Retina (tissue), 1 donor: ENCODE results near the gene ACADL.
"Not testable (repeated sequence)": the region's sequence is repeated elsewhere in the genome, so short reads cannot be mapped to it uniquely, and the experiment has no call there.

Source experiments
- DNase-seq: peaks from one replicate; pipeline ENCODE4 v3.0.0-alpha.2; 2016

The ACADL gene

DNA sequence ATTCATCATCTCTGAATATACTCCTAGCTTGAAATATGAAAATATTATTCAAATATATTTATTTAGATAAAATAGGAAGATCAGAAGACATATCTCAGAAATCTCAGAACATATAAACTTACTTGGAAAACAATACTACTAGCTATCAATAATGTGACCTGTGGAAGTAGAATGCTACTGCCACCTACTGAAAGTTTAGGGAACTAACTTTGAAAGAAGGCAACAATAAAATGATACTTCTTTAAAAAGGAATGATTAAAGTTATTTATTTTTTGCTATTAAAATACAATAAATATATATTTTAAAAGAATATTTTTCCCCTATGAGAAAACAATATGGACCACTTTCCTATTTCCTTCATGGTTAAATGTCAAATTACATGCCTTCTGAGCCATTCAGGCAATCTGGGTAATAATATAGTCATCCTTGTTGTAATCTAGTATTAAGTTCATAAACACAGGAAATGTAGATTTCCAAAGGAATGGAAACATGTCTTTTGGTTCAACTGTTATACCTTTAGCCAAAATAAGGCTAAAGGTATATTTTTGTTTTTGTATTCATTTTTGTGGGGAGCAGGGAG, 26.0 kb downstream of the ACADL start:
- DNase-seq, result no peak

DNA sequence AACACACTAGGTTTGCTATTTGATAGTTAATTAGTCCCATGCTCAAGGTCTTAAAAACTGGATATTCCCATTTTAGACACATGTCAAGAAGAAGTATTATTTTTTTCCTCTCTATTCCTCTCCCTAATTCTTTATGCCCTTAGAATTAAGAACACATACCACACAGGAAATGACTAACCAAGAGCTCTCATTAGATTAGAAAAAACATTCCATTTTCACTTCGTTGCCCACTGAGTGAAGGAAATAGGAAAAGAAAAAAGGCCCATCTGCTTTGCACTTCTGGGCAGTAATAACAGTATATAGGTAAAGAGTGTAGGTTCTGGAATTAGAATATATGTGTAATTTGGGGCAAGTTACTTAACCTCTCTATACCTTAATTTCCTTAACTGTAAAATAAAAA, 26.9 kb downstream of the ACADL start:
- DNase-seq, result no peak

DNA sequence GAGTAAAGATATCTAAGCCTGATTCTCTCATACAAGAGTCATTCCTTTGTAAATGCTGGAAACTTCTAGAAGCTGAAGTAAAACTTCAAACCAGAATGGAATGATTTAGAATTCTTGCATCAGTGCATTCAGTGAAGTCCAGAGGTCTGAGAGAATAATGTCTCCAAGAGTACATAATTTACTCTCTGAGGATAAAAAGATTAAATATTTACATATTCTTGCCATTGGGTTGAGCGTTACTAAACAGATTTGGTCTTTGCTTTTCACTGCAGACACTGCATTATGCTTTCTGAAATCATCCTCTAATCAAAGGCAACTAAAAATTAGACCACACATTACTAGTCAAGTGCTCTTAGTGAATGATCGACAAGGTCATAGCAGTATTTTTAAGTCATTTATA, 27.5 kb downstream of the ACADL start:
- no peak for DNase-seq

DNA sequence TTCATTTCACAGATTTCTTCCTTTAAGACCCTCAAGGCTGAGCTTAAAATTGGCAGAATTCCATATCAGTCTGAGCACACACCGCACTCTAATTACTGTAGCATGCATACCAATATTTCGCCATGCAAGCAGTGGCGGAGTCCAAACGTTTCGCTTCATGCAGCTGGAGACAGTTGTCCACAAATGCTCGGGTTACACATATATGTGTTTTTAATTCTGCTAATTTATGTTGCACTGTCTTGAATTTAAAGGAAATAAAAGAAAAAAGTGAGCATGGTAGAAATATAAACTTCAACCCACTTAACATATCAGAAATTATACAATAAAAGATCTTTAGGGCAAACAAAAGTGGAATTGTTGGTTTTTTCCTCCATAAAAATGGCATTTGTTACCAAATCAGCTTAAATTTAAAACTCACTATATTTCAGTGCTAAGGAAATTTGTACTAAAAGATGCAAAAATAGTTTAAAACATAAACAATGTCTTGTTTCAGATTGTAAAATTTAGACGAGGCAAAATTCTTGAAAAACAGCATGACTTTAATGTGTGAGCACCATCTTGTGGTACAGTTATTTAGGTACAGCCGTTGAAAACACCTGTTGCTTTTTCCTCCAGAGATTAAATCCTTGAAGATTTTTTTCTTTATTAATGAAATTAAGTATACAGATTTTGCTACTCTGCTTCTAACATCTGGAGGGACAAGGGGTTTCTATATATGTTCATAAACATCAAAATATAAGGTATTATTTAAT, 30.0 kb downstream of the ACADL start:
- DNase-seq, result peak; percentile 50

DNA sequence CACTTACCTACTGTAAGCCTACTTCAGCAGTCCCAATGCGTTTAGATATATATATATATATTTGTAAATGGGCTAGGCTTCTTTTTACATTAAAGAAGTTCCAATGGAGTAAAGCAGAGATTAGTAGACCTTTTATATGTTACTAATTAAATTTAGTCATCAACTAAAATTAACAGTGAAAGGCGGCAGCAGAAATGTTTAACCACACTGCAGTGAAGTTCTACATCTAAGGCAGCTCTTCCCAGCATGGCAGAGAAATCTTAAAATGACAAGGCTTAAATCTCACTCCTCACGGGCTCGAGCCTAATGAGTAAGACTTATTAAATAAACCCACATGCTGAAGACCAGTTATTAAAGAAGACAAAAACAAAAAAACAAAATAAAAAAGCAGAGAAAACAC, 34.9 kb downstream of the ACADL start:
- no peak for DNase-seq

DNA sequence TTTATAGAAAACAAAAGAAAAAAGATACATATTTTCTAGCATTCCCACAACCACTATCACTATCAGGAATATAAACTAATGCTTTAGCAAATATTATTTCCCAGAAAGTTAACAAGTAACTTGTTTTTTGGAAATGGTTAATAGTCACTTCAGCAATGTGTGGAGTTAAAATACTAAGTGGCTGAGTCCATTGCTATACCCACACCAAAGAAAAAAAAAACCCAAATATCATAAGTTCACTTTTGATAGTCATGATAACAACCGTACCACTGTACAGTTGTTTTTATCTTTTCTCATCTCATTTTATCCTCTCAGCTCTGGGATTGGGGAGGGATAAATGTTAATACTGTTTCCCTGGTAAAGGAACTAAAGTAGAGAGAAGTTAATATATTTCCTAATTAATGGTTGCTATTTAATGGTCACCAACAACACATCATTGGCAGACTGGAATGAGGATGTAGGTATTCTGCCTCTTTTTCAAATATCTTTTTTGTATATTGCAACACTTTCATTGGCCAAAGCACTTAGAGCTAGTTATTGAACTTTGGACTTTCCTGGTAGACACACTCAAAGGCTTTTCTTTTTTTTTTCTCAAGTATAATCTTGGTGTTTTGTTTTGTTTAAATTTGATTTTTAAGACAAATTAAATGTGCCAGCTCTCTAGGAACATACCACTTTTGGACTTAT, 35.7 kb downstream of the ACADL start:
- DNase-seq, result no peak

DNA sequence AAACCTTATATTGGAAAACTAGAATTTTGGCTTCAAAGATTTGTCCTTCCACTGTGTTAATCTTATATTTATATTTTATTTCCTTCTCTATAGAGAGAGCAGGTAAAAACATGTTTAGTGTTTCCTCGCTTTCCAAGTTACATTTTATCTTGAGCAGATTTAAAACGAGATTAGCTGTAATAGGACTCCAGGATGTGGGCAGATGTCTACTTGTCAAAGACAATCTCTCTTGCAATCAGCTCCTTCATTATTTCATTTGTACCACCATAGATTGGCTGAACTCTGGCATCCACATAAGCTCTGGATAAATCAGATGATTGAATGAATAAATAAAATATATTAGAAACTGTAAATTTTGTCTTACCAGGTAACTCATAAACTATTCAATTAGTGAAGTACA, 36.5 kb downstream of the ACADL start:
- DNase-seq, result no peak

DNA sequence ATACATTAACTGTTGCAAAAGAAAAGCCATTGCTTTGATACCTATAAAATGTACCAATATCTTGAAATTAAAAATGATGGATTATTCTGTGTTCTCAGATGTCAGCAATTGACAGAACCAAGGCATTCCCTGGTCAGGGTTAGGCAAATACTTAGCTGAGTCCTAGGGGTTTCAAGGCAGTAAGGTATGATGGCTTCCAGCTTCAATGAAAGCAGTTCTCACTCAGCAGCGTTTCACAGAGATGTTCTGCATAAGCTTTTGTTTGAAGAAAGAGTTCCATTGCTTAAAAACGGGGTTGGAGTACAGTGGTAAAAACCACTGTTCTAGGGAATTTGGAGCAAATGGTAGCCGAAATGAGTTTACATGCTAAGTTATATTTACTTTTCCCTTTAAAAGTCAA, 37.1 kb downstream of the ACADL start:
- no peak for DNase-seq

DNA sequence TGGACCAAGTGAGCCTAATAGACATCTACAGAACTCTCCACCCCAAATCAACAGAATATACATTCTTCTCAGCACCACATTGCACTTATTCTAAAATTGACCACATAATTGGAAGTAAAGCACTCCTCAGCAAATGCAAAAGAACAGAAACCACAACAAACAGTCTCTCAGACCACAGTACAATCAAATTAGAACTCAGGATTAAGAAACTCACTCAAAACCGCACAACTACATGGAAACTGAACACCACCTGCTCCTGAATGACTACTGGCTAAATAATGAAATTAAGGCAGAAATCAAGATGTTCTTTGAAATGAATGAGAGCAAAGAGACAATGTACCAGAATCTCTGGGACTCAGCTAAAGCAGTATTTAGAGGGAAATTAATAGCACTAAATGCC, 41.3 kb downstream of the ACADL start:
- DNase-seq, result not testable (repeated sequence)

DNA sequence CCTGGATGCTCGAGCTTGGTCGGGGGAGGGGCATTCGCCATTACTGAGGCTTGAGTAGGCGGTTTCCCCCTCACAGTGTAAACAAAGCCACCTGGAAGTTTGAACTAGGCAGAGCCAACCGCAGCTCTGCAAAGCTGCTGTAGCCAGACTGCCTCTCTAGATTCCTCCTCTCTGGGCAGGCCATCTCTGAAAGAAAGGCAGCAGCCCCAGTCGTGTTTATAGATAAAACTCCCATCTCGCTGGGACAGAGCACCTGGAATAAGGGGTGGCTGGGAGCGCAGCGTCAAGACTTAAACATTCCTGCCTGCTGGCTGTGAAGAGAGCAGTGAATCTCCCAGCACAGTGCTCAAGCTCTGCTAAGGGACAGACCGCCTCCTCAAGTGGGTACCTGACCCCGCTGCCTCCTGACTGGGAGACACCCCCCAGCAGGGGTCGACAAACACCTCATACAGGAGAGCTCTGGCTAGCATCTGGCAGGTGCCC, 43.6 kb downstream of the ACADL start:
- not testable (repeated sequence) for DNase-seq

DNA sequence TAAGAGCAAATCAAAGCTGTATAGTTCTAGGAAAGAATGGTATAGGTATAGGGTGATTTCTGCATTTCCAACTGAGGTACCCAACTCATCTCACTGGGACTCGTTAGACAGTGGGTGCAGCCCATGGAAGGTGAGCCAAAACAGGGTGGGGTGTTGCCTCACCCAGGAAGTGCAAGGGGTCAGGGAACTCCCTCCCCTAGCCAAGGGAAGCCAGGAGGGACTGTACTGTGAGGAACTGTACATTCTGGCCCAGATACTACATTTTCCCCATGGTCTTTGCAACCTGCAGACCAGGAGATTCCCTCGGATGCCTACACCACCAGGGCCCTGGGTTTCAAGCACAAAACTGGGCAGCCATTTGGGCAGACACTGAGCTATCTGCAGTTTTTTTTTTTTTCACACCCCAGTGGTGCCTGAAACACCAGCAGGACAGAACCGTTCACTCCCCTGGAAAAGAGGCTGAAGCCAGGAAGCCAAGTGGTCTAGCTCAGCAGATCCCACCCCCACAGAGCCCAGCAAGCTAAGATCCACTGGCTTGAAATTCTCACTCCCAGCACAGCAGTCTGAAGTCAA, 44.1 kb downstream of the ACADL start:
- not testable (repeated sequence) for DNase-seq

DNA sequence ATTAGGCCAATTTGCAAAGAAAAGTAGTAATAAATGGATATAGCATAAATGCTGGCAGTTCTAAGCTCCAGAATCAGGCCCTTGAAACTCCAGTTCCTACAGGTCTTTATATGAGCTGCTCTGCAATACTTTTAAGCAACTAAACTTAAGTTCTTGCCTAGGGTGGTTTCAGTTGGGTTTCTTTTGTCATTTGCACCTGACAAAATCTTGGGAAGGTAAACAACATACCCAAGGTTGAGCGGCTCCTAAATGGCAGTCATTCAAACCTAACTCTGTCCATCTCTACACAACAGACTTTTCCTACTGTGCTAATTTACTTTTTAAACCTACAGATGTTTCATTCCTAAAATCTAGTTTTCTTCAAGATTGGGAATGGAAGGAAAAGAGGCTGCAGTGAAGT, 44.8 kb downstream of the ACADL start:
- DNase-seq, result no peak

DNA sequence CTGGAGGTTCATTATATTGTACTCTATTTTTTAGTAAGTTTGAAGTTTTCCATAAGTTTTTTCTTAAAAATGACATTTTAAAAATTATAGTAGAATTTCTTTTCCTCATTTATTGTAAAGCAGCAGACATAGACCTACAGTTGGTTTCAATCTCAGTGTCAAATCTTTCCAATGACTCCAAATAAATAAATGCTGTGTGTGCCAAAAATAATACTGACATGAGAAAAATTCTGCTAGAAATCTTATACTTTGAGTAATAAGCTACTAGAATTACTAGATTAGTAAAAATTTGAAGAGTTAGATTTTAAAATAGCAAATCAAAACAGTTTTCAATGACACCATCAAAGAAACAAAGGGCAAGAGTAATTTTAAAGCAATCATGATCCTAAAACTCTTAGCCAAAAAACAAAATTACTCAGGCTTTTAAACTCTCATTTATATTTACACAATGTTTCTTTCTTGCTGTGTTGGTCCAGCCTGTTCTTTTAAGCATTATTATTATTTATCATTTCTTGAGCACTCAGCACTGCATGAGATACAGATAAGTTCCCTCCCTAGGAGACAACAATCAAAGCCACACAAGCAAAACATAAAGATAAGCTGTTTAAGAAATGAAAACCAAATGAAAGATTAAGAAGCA, 45.8 kb downstream of the ACADL start:
- DNase-seq, result no peak

DNA sequence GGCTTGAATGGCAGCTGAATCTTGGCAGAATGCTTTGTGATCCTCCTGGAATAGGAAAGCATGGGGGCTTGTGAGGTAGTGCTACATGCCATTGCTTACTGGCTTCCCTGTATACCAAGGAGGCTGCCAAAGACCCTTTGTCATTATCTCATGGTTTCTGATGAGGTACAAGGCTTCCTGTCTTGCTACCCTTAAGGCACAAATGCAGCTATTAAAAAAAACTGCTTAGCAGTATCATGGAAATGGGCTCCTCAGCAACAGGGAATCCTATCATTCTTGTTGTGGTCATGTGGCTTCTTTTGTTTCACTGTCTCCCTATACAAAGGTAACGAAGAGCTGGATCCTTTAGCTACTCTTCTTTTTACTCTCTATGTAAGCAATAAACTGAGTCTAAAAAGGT, 47.5 kb downstream of the ACADL start:
- DNase-seq, result no peak

DNA sequence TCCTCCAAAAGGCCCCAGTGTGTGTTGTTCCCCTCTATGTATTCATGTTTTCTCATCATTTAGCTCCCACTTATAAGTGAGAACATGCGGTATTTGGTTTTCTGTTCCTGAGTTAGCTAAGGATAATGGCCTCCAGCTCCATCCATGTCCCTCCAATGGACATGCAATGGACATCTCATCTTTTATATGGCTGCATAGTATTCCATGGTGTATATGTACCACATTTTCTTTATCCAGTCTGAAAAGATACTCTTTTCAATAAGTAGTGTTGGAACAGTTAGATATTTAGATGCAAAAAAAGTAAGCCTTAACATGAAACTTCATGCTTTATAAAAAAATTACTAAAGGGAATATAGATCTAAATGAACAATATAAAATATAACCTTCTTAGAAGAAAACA, 48.1 kb downstream of the ACADL start:
- not testable (repeated sequence) for DNase-seq

DNA sequence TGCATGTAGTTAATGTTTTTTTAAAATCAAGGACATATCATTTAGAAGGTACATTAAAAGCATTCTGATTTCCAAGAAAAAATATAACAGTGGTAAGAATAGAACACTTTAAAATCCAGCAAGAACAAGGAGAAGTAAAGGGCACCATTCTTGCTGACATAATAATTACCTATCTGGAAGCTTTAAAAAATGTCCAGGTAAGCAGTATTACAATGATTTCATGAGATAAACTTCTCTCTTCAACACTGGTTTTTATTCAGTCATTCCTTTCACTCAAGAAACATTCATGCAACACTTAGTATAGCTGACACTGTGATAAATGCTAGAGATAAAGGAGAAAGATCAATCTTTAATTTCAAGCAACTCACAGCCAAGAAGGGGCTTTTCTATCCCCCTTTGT, 51.2 kb downstream of the ACADL start:
- no peak for DNase-seq

DNA sequence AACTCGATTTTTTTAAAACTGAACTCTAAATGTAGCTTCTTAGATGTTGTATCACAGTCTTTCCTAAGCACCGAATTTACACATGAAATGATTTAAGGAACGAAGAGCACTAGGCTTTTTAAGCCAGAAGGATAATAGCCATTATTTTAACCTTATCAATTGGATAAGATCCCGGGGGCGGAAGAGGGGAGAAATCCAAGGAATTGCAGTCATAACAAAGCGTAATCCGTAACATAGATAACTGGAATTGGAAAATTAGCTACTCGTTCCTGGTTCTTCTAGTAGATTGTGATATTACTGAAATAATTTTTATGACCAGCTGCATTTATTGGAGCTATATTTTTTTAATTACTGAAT, 53.0 kb downstream of the ACADL start:
- no peak for DNase-seq

DNA sequence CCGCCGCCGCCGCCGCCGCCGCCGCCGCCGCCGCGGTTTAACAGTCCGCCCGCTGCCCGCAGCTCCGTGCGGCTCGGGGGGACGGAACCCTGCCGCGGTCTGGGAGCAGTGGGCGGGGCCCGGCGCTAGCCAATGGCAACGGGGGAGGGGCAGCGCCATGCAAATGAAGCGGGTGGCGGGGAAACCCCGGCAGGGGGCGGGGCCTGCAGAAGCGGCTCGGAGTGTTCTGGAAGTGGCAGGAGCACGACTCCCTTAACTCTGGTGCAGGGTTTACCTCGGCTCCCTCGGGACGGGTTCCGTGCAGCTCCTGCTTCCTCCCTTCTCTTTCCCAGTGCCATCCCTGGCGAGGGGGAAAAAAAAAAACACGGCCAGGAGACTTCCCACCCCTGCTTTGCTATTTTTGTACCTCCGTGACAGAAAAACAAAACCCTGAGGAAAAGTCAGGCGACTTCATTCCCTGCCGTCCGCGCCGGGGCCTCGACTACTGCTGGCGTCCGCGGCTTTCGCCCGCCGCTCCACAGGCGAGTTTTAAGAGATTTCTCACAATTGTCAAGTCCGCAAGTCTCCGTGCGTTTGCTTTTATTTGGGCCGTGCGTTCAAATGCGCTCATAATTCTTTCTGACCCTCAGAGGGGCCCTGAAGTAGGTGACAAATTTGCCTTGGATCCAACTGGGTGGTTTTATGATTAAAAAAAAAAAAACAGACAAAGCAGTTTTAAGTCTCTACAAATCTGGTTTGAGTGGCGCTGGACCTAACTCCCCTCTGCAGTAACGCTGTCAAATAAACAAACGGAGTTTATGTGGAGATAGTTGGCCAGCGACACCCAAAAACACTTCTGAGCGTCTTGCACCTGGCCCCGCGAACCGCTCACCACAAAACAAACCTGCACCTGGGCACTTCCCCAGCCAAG, 53.7 kb downstream of the ACADL start, which contains the start of gene KANSL1L:
Gene KANSL1L (minus strand): TSS at position 101 of the 910 bp plus-strand sequence. CDS start 16,827 bp downstream, outside the sequence.
- peak; percentile 94 for DNase-seq

DNA sequence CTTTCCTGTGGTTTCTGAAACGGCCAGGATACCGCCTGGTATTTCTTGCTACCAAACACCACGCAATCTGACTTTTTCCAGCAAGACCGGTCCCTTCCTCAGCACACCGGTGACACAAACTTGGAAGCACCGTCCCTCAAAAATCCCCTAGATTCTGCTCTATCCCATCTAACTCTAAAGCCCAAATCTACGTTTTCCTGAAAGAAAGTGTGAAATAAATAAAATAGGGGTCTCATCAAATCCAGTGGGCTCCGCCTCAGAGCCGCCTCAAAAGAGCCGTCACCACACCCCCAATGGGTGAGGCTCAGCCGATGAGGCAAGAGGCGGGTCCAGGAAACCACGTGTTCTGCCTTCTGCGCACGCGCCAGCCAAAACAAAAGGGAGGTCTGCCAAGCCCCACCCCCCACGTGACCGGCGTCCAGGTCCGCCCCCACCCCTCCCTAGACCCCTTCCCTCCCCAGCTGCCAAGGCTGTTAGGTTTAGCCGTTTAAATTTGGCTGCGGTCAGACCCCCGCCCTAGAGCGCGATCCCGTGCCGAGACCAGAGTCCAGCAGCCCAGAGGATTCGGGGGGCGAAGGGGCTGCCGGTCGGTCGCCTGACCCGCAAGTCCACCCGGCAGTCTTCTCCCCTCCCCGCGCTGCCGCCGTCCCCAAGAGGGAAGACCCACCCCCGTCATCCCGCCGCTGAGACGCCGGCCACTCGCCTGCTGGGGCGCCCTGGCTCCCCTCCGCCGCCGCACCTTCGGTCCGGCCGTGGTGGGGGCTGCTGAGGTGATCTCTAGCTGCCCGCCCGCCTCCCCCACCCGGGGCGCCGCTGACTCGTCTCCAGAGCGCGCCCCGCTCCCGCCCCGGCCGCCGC, 54.6 kb downstream of the ACADL start:
- peak; percentile 94 for DNase-seq

DNA sequence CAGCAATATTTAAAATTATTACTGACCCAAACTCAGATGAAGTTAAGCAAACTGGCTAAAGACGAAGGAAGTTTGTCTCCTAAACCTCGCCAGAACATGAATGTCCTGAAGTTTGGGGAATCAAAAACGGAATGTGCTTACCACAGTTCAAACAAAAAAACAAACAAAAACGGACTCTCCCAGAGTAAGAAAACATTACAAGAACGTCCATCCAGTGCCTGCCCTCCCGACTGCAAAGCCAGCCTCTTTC, 55.1 kb downstream of the ACADL start:
- DNase-seq, result no peak

DNA sequence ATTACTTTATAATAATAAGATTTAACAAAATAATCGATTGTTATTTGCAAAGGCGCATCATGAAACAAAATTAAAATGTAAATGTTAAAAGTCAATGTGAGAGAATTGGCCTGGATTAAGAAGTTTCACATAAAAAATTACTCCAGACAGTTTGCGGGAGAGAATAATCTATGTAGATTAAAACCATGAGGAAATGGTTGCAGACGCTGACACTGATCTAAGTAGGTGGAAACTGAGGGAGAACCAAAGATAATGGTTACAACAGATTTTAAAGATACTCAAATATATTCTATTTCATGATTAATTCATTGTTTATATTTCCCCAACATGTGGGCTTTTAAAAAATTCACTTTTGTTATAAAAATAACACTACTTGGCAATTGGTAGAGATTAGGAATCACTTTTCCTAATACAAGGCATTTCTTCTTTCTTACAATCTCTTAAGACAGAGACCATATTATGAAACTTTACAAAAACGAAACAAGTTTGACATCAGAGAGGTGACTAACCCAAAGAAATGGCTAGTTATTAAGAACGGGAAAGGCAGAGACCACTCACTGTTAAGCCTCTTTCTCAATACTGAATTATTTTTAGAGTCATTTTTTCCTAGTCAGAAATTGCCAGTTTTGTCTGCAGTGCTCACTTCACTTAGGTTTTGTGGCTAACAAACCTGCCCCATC, 55.6 kb downstream of the ACADL start:
- DNase-seq, result no peak
